T-cell (primary cell): ENCODE measurements around the gene CHAD. TPM values are rescaled to one million over a fixed set of nuclear protein-coding genes. Genes with fewer than 3 reads are reported as not detected.
"Not testable (repeated sequence)": the region's sequence is repeated elsewhere in the genome, so short reads cannot be mapped to it uniquely, and the experiment has no call there.

ENCODE experiments used
- ATAC-seq, 4 experiments: fragments of 200-7000 bp in 3 of 4; fragments of 150-1000 bp in 1 of 4; cut with Tn5 transposase; replicated peaks in 1 of 4; 1 replicate in 3 of 4; 2 replicates in 1 of 4; pipeline ENCODE4 v1.10.0; 2021; ENCODE audit warnings: moderate library complexity in 3 of 4, mild to moderate bottlenecking in 2 of 4, moderate number of reproducible peaks in 1 of 4
- CTCF ChIA-PET, 2 donors: fragments of 300-600 bp; sonication (Branson Sonifier 250); formaldehyde crosslinking; loops; one replicate each; lab custom pipeline; 2022; ENCODE audit warnings: antibody characterized with exemption in 2 of 2; lab: Charles Lee
- POLR2A ChIA-PET, 2 donors: fragments of 300-600 bp; sonication (Branson Sonifier 250); formaldehyde crosslinking; loops; one replicate each; lab custom pipeline; 2022; ENCODE audit warnings: antibody characterized with exemption in 2 of 2; lab: Charles Lee
- DNase-seq, 35 experiments: peaks; one replicate each; pipeline versions ENCODE4 v3.0.0 to v3.0.0-alpha.2; 2013 to 2023
- H3K27ac ChIP-seq: one replicate; pipeline ENCODE4 v1.5.1; 2013; ENCODE audit warnings: low read length
- H3K27me3 ChIP-seq, 2 experiments: replicated peaks in 1 of 2; 1 replicate in 1 of 2; 2 replicates in 1 of 2; pipeline versions ENCODE4 v1.6.1 to v1.7.0; 2013; ENCODE audit warnings: low read length in 1 of 2, mixed read lengths in 1 of 2; ENCODE audit not compliant: control insufficient read depth in 2 of 2, insufficient read depth in 2 of 2; ENCODE audit errors: extremely low read depth in 1 of 2
- H3K36me3 ChIP-seq, 2 donors: 1 replicate in 1 of 2; 2 replicates in 1 of 2; pipeline versions ENCODE4 v1.6.1 to v1.7.0; 2013; ENCODE audit warnings: low read length in 1 of 2; ENCODE audit not compliant: control insufficient read depth in 2 of 2, insufficient read depth in 1 of 2; ENCODE audit errors: extremely low read depth in 1 of 2
- H3K4me1 ChIP-seq, 2 experiments: 1 replicate in 1 of 2; 2 replicates in 1 of 2; pipeline versions ENCODE4 v1.6.1 to v1.7.0; 2013; ENCODE audit warnings: low read length in 2 of 2, mixed read lengths in 1 of 2; ENCODE audit not compliant: insufficient read depth in 2 of 2, control insufficient read depth in 1 of 2; ENCODE audit errors: extremely low read depth in 1 of 2
- H3K4me3 ChIP-seq, 2 donors: 1 replicate in 1 of 2; 2 replicates in 1 of 2; pipeline versions ENCODE4 v1.5.1 to v1.7.0; 2013; ENCODE audit warnings: mild to moderate bottlenecking in 2 of 2, low read length in 1 of 2, moderate library complexity in 1 of 2; ENCODE audit not compliant: control insufficient read depth in 1 of 2; ENCODE audit errors: extremely low read depth in 1 of 2
- H3K9me3 ChIP-seq: 2 replicates; pipeline ENCODE4 v1.7.0; 2013
- H3K27ac Mint-ChIP-seq, 2 donors: one replicate each; pipeline ENCODE4 v1.8.0; 2020 to 2021; ENCODE audit warnings: mild to moderate bottlenecking in 2 of 2, mixed read lengths in 2 of 2
- H3K27me3 Mint-ChIP-seq, 2 donors: one replicate each; pipeline ENCODE4 v1.8.0; 2021 to 2022; ENCODE audit warnings: mixed read lengths in 2 of 2
- H3K36me3 Mint-ChIP-seq: one replicate; pipeline ENCODE4 v1.8.0; 2021; ENCODE audit warnings: mixed read lengths
- H3K4me1 Mint-ChIP-seq, 3 donors: one replicate each; pipeline ENCODE4 v1.8.0; 2020 to 2022; ENCODE audit warnings: mixed read lengths in 3 of 3, mild to moderate bottlenecking in 1 of 3
- H3K4me3 Mint-ChIP-seq, 3 donors: one replicate each; pipeline ENCODE4 v1.8.0; 2020 to 2022; ENCODE audit warnings: mild to moderate bottlenecking in 3 of 3, mixed read lengths in 3 of 3, moderate library complexity in 3 of 3
- H3K9me3 Mint-ChIP-seq, 3 donors: one replicate each; pipeline ENCODE4 v1.8.0; 2020 to 2022; ENCODE audit warnings: mixed read lengths in 3 of 3
- WGBS: methylation state at CpG from one replicate; pipeline ENCODE4 v1.1.5; 2013; ENCODE audit warnings: missing lambda C conversion rate; ENCODE audit not compliant: insufficient coverage; 5-methylcytosine and 5-hydroxymethylcytosine counted together
- total RNA-seq, 35 experiments: library from RNA in 6 of 35; stranded (reverse) in 6 of 35; fragments of 120-200 nt in 1 of 35; gene quantifications; one replicate each; pipeline versions ENCODE4 v1.2.1 to v1.2.4 and lab custom pipeline; 2013 to 2026

The CHAD gene
- total RNA-seq, 5 donors from 2014 or later (not counting 1 experiment from before 2014, with no cell fraction given) = not detected

DNA sequence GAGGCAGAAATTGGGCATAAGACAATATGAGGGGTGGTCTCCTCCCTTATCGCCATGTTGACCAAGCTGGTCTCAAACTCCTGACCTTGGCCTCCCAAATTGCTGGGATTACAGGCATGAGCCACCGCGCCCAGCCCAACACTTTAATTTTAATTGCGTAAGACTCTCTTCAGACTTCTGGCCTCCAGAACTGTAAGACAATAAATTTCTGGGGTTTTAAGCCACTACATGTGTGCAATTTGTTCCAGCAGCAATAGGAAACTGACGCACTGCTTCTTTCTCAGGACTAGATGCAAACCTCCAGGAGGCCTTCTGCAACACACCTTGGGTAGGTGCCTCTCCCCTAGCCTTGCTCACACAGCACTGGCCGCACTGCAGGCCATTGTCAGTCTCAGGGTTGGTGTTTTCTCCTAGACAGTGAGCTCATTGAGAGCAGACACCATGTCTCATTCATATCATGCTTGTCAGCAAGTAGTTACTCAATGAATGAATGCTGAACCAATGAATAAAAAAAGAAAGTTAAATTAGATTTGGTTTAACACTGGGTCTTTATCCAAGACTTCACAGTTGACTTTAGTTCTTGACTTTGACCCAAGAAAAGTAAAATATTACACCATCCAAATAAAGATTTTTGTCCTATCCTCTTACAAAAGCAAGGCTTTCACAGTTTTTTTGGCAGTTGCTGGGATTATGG lies 48.1 kb downstream of the CHAD start:
- H3K27ac Mint-ChIP-seq = peak overlapping the region; percentile 91 to 94
- peaks cover 17 to 34% (median 29%) of the 10 kb centered on the region in 3 donors for H3K4me1 Mint-ChIP-seq
- no peaks in the 10 kb centered on the region for H3K27me3 ChIP-seq
- no peaks in the 10 kb centered on the region for H3K9me3 ChIP-seq
- H3K27me3 Mint-ChIP-seq = peaks cover 0 to 2% of the 10 kb centered on the region in 2 donors
- whole genome bisulfite sequencing = 97% methylated on average over 6 of the region's 6 CpGs
- peaks cover 3% of the 10 kb centered on the region for H3K36me3 Mint-ChIP-seq
- peaks cover 2 to 7% (median 6%) of the 10 kb centered on the region in 3 donors for H3K9me3 Mint-ChIP-seq
- H3K4me1 ChIP-seq = peaks cover 14 to 24% of the 10 kb centered on the region in 2 experiments
- DNase-seq (no peak), ATAC-seq (no peak)
- peak overlapping the region; percentile 76 for H3K27ac ChIP-seq
- ChIA-PET POLR2A (no interaction called here), CTCF (interaction anchor here in 1 of 2 donors (1.0 to 1.7 kb wide), 3 partner anchors 22 to 86 kb away, joined by 3 to 18 read pairs (median 4); partner anchors contain the start of gene LRRC59)
- H3K4me3 Mint-ChIP-seq = peak overlapping the region in 2 of 3 donors; percentile 66
- no peaks in the 10 kb centered on the region for H3K36me3 ChIP-seq
- no peak overlapping the region for H3K4me3 ChIP-seq

DNA sequence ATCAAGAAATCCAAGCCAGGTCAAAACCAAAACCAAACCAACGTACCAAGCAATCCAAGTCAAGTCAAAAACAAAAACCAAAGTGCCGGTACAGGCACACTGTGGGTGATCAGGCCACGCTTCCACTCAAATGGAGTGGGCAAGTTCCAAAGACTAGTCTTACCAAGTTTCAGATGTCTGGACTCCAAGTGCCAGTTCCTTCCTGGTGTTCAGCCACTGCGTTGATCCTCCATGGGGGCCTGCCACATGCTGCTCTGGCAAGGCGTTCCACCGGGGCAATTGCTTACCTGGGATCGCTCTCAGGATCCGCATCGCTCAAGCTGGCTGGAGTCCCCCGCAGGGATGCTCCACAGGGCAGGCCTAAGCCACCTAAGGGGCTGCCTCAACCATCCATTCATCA lies 49.1 kb downstream of the CHAD start:
- H3K27ac ChIP-seq, H3K36me3 ChIP-seq, H3K27me3 ChIP-seq, POLR2A ChIA-PET, CTCF ChIA-PET, H3K9me3 ChIP-seq, DNase-seq, ATAC-seq, H3K9me3 Mint-ChIP-seq, H3K27me3 Mint-ChIP-seq, H3K4me3 ChIP-seq, H3K36me3 Mint-ChIP-seq: not testable (repeated sequence)
- Mint-ChIP-seq H3K4me1 (peaks cover 14 to 31% (median 27%) of the 10 kb centered on the region in 3 donors), H3K27ac (peak overlapping the region in 1 of 2 donors; percentile 71), H3K4me3 (peak overlapping the region in 1 of 3 donors; percentile 22)
- 97% methylated on average over 3 of the region's 10 CpGs for WGBS
- peaks cover 11 to 16% of the 10 kb centered on the region in 2 experiments for H3K4me1 ChIP-seq

DNA sequence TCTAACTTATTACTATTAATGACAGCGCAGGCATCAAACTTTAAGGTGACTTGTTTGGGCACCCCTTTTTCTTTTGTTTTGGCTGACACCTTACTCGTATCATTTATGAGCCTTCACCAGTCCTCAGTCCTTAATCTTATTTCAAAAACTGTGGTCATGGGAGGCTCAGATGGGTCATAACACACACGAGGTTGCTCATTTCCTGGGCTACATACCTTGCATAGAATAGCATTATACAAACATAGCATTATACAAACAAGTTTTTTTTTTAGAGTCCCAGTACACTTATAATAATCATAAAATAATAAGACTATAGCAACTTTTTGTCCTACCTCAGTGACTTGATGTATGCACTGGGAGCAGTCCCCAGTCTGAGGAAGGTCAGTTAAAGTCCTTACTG lies 53.9 kb downstream of the CHAD start:
- WGBS = 100% methylated on average over 2 of the region's 3 CpGs
- H3K27me3 Mint-ChIP-seq = peaks cover 0 to 3% of the 10 kb centered on the region in 2 donors
- H3K4me3 Mint-ChIP-seq = no peak overlapping the region
- ATAC-seq = no peak
- H3K4me1 Mint-ChIP-seq = peaks cover 0 to 5% (median 3%) of the 10 kb centered on the region in 3 donors
- Histone ChIP-seq H3K4me1 (no peaks in the 10 kb centered on the region), H3K4me3 (no peak overlapping the region), H3K27ac (no peak overlapping the region), H3K9me3 (no peaks in the 10 kb centered on the region), H3K36me3 (no peaks in the 10 kb centered on the region), H3K27me3 (no peaks in the 10 kb centered on the region)
- peaks cover 2 to 7% (median 6%) of the 10 kb centered on the region in 3 donors for H3K9me3 Mint-ChIP-seq
- DNase-seq = no peak
- peaks cover 3% of the 10 kb centered on the region for H3K36me3 Mint-ChIP-seq
- CTCF ChIA-PET = no interaction called here
- H3K27ac Mint-ChIP-seq = no peak overlapping the region
- POLR2A ChIA-PET = no interaction called here

Other genes with a start within 250 kb of the CHAD start
- not detected for gene TMEM92, start 194.4 kb downstream of the CHAD start, total RNA-seq
- 10 to 100 TPM; 20.4 to 44.4 (median 40.8) TPM for gene XYLT2, start 122.8 kb downstream of the CHAD start, total RNA-seq
- 10 to 100 TPM; 26.0 to 35.0 (median 31.2) TPM for gene MRPL27, start 95.7 kb downstream of the CHAD start, total RNA-seq
- gene EME1, start 95.7 kb downstream of the CHAD start, total RNA-seq = 1 to 10 TPM in 4 of 5 donors, under 1 TPM in 1; 0.75 to 2.1 (median 1.4) TPM
- gene LRRC59, start 71.4 kb downstream of the CHAD start, total RNA-seq = 10 to 100 TPM; 29.4 to 41.7 (median 33.1) TPM
- 10 to 100 TPM; 17.7 to 26.4 (median 21.3) TPM for gene ACSF2, start 42.7 kb downstream of the CHAD start, total RNA-seq
- 10 to 100 TPM; 61.2 to 80.9 (median 73.2) TPM for gene RSAD1, start 10.0 kb upstream of the CHAD start, total RNA-seq
- gene MYCBPAP, start 39.6 kb upstream of the CHAD start, total RNA-seq = 1 to 10 TPM in 4 of 5 donors, under 1 TPM in 1; 0.92 to 6.9 (median 4.7) TPM
- gene EPN3, start 63.9 kb upstream of the CHAD start, total RNA-seq = under 1 TPM in 2 of 5 donors, not detected in 3; 0.08 to 0.44 TPM
- gene SPATA20, start 78.3 kb upstream of the CHAD start, total RNA-seq = 10 to 100 TPM in 4 of 5 donors, 1 to 10 TPM in 1; 8.9 to 25.7 (median 20.3) TPM
- not detected for gene CACNA1G, start 91.8 kb upstream of the CHAD start, total RNA-seq
- 1 to 10 TPM in 3 of 5 donors, under 1 TPM in 1, not detected in 1; 0.75 to 2.2 (median 1.5) TPM for gene ABCC3, start 166.0 kb upstream of the CHAD start, total RNA-seq
- 10 to 100 TPM; 30.3 to 37.6 (median 34.5) TPM for gene ANKRD40, start 239.0 kb upstream of the CHAD start, total RNA-seq